IMR-90 (cell line): ENCODE measurements around the gene GCLC.

Experiments
- BHLHE40 ChIP-seq: fragments of 150-350 bp; IDR thresholded peaks from 2 replicates; pipeline ENCODE4 v1.6.1; 2016; ENCODE audit warnings: mild to moderate bottlenecking, low read depth, low read length
- CEBPB ChIP-seq: IDR thresholded peaks from 2 replicates; pipeline ENCODE4 v1.6.1; 2012; ENCODE audit warnings: low read depth, low read length, improper control_type of control experiment
- CTCF ChIP-seq: conservative IDR thresholded peaks from 2 replicates; pipeline ENCODE4 v1.5.1; 2012; ENCODE audit warnings: mild to moderate bottlenecking, low read depth, low read length, improper control_type of control experiment
- FOS ChIP-seq: fragments of 150-350 bp; IDR thresholded peaks from 2 replicates; pipeline ENCODE4 v1.6.1; 2016; ENCODE audit warnings: low read depth, low read length
- MAFK ChIP-seq: IDR thresholded peaks from 2 replicates; pipeline ENCODE4 v1.6.1; 2012; ENCODE audit warnings: low read depth, low read length, improper control_type of control experiment
- MAZ ChIP-seq: IDR thresholded peaks from 2 replicates; pipeline ENCODE4 v1.6.1; 2012; ENCODE audit warnings: low read depth, mild to moderate bottlenecking, low read length, improper control_type of control experiment, moderate library complexity, borderline replicate concordance
- MXI1 ChIP-seq: IDR thresholded peaks from 2 replicates; pipeline ENCODE4 v1.6.1; 2012; ENCODE audit warnings: low read depth, mild to moderate bottlenecking, low read length, moderate library complexity, borderline replicate concordance
- POLR2A ChIP-seq: IDR thresholded peaks from 2 replicates; pipeline ENCODE4 v1.6.1; 2012; ENCODE audit warnings: mild to moderate bottlenecking, low read depth, low read length
- RAD21 ChIP-seq: IDR thresholded peaks from 2 replicates; pipeline ENCODE4 v1.6.1; 2012; ENCODE audit warnings: low read length, improper control_type of control experiment
- RCOR1 ChIP-seq: IDR thresholded peaks from 2 replicates; pipeline ENCODE4 v1.6.1; 2012; ENCODE audit warnings: mild to moderate bottlenecking, low read length, improper control_type of control experiment; ENCODE audit not compliant: insufficient replicate concordance
- RFX5 ChIP-seq: IDR thresholded peaks from 2 replicates; pipeline ENCODE4 v1.8.0; 2012; ENCODE audit warnings: low read depth, mild to moderate bottlenecking, low read length, moderate library complexity
- SMC3 ChIP-seq: fragments of 150-350 bp; IDR thresholded peaks from 2 replicates; pipeline ENCODE4 v1.6.1; 2016; ENCODE audit warnings: low read depth, mild to moderate bottlenecking, antibody characterized with exemption, low read length, moderate library complexity
- TF ChIP-seq, protein P1 (sequence below): fragments of 150-350 bp; IDR thresholded peaks from 2 replicates; pipeline ENCODE4 v1.6.1; 2017; ENCODE audit warnings: mild to moderate bottlenecking, antibody characterized with exemption, low read length, low read depth

DNA sequence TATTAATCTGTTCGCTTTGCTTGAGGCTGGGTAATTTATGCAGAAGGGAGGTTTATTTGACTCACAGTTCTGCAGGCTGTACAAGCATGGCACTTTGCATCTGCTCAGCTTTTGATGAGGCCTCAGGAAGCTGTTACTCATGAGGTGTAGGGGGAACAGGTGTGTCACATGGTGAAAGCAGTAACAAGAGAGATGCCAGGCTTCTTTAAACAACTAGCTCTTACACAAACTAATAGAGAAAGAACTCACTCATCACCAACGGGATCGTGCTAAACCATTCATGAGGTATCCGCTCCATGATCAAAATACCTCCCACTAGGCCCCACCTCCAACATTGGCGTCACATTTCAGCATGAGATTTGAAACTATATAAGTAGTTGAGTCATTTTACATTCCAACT, 34.4 kb upstream of the GCLC start:
- TF ChIP-seq CTCF = no peak
- no peak for TF ChIP-seq SMC3
- TF ChIP-seq, protein P1, sequence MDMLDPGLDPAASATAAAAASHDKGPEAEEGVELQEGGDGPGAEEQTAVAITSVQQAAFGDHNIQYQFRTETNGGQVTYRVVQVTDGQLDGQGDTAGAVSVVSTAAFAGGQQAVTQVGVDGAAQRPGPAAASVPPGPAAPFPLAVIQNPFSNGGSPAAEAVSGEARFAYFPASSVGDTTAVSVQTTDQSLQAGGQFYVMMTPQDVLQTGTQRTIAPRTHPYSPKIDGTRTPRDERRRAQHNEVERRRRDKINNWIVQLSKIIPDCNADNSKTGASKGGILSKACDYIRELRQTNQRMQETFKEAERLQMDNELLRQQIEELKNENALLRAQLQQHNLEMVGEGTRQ = no peak
- no peak for TF ChIP-seq RAD21
- no peak for TF ChIP-seq RFX5
- TF ChIP-seq CEBPB = no peak
- no peak for TF ChIP-seq POLR2A
- TF ChIP-seq RCOR1 = no peak
- no peak for TF ChIP-seq MAFK
- no peak for TF ChIP-seq MAZ
- TF ChIP-seq BHLHE40 = no peak
- TF ChIP-seq FOS = no peak
- no peak for TF ChIP-seq MXI1
